Liver (tissue), 2 donors: Measurements from ENCODE around the gene ERMP1.

Experiments used
- TF ChIP-seq, protein P1 (sequence below): fragments of 150-350 bp; IDR thresholded peaks from 2 replicates; pipeline ENCODE4 v1.5.1; 2017; ENCODE audit warnings: improper control_type of control experiment, low read depth, low read length; ENCODE audit not compliant: missing input control
- TF ChIP-seq, protein P2 (sequence below): IDR thresholded peaks from 2 replicates; pipeline ENCODE4 v1.6.1; 2016; ENCODE audit warnings: antibody characterized with exemption
- TF ChIP-seq, protein P3 (sequence below): IDR thresholded peaks from 2 replicates; pipeline ENCODE4 v1.6.1; 2016; ENCODE audit warnings: antibody characterized with exemption
- donor health status: healthy.

DNA sequence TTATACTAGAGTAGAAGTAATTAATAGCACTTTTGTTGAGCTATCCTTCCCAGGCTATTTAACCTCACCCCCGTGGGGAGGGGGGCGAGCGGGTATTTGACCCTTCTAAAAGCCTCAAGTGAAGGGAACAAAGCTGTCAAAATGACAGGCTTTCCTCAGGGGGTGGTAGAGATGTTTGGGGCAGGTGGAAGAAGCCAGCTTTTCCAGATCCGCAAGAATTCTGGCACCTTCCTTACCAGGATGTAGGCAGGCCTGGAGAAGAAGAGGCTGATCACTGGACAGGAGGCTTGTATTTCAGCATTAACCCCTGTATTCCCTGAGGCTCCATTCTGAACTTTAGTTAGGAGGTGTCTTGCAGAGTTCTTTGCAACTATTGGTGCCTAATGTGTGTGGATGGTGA is 31.5 kb upstream of the ERMP1 start:
- TF ChIP-seq, protein P1, sequence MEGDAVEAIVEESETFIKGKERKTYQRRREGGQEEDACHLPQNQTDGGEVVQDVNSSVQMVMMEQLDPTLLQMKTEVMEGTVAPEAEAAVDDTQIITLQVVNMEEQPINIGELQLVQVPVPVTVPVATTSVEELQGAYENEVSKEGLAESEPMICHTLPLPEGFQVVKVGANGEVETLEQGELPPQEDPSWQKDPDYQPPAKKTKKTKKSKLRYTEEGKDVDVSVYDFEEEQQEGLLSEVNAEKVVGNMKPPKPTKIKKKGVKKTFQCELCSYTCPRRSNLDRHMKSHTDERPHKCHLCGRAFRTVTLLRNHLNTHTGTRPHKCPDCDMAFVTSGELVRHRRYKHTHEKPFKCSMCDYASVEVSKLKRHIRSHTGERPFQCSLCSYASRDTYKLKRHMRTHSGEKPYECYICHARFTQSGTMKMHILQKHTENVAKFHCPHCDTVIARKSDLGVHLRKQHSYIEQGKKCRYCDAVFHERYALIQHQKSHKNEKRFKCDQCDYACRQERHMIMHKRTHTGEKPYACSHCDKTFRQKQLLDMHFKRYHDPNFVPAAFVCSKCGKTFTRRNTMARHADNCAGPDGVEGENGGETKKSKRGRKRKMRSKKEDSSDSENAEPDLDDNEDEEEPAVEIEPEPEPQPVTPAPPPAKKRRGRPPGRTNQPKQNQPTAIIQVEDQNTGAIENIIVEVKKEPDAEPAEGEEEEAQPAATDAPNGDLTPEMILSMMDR = no peak
- TF ChIP-seq, protein P2, sequence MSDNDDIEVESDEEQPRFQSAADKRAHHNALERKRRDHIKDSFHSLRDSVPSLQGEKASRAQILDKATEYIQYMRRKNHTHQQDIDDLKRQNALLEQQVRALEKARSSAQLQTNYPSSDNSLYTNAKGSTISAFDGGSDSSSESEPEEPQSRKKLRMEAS = no peak
- TF ChIP-seq, protein P3, sequence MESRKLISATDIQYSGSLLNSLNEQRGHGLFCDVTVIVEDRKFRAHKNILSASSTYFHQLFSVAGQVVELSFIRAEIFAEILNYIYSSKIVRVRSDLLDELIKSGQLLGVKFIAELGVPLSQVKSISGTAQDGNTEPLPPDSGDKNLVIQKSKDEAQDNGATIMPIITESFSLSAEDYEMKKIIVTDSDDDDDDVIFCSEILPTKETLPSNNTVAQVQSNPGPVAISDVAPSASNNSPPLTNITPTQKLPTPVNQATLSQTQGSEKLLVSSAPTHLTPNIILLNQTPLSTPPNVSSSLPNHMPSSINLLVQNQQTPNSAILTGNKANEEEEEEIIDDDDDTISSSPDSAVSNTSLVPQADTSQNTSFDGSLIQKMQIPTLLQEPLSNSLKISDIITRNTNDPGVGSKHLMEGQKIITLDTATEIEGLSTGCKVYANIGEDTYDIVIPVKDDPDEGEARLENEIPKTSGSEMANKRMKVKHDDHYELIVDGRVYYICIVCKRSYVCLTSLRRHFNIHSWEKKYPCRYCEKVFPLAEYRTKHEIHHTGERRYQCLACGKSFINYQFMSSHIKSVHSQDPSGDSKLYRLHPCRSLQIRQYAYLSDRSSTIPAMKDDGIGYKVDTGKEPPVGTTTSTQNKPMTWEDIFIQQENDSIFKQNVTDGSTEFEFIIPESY = no peak
